NK-92 (cell line): ENCODE results near the gene RPN1.
A peak's percentile ranks its signal among the peaks of the same experiment; 100 is the strongest.
"Not testable (repeated sequence)": the region's sequence is repeated elsewhere in the genome, so short reads cannot be mapped to it uniquely, and the experiment has no call there.

Experiments
- DNase-seq: peaks from one replicate; lab custom pipeline; 2025; ENCODE audit not compliant: unreplicated experiment; lab: John Stamatoyannopoulos, UW

RPN1 gene

DNA sequence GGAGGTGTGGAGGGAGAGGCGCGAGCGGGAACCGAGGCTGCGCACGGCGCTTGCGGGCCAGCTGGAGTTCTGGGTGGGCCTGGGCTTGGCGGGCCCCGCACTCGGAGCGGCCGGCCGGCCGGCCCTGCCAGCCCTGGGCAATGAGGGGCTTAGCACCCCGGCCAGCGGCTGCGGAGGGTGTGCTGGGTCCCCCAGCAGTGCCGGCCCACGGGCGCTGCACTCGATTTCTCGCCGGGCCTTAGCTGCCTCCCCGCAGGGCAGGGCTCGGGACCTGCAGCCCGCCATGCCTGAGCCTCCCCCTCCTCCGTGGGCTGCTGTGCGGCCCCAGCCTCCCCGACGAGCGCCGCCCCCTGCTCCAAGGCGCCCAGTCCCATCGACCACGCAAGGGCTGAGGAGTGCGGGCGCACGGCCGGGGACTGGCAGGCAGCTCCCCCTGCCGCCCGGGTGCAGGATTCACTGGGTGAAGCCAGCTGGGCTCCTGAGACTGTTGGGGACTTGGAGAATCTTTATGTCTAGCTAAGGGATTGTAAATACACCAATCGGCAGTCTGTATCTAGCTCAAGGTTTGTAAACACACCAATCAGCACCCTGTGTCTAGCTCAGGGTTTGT is 2.9 kb upstream of the RPN1 start:
- DNase-seq = not testable (repeated sequence)

DNA sequence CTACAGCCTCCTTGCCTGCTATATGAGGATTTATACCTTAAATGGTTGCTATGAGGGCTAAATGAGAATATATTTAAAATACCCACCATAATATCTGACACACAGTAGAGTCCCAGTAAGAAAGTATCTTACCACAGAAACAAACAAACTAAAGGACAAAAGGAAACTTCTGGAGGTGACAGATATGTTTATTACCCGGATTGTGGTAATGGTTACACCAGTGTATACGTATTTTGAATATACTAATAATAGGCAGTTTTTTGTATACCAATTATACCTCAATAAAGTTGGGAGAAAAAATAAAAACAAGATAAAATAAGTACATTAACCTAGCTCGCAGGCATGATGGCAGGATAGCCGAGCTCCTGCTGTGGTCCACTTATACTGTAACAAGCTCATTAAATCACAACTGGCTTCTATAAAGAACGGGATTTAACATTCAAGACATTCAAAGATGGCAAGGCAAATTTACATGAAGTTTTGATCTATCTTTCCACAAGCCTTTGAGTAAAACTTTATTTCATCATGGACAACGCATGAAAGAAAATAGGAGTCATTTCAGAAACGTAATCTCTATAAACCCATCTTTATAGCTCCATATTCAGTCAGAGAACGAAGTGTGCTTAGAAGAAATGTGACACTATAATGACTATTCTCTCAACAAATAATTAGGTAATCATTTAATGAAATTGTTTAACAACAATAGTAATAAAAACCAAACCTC is 1.5 kb downstream of the RPN1 start:
- DNase-seq = no peak

DNA sequence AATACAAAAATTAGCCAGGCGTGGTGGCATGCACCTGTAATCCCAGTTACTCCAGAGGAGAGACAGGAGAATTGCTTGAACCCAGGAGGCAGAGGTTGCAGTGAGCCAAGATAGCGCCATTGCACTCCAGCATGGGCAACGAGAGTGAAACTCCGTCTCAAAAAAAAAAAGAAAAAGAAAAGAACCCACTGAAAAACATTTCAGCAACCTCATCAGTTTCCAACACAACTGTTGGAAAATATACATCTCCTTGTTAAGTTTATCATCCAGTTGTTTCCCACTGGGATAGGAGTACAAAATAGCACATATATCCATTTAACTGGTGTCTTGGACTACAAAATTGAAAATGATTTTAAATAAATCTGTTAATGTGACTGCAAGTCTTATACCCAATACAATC is 2.2 kb downstream of the RPN1 start:
- DNase-seq = no peak

DNA sequence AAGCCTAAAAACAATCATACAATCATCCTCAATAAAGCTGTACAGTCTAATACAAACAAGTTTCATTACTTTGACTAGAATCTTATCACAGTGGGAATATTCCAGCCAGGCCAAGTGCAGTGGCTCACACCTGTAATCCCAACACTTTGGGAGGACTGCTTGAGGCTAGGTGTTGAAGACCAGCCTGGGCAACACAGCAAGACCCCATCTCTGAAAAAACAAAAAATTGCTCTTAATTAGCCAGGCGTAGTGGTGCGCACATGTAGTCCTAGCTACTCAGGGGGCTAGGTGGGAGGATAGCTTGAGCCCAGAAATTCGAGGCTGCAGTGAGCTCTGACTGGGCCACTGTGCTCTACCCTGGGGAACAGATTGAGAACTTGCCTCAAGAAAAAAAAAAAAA is 3.3 kb downstream of the RPN1 start:
- DNase-seq = no peak

DNA sequence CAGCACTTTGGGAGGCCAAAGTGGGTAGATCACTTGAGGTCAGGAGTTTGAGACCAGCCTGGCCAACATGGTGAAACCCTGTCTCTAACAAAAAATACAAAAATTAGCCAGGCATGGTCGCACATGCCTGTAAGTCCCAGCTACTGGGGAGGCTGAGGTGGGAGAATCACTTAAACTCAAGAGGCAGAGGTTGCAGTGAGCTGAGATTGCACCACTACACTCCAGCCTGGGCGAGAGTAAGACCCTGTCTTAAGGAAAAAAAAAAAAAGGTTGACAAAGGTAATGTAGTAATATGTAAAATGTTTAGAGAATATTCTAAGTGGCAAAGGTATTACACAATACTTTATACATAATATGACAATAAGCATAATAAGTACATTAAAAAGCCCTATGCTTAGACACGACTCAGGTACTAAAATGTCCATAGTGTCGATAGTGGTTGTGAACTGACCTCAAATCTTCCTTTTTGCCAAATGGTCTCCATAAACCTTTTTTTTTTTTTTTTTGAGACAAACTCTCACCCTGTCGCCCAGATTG is 16.5 kb downstream of the RPN1 start:
- DNase-seq = no peak

- no peak for DNase-seq
These were observed 18.3 kb downstream of the RPN1 start for GRCh38 chr3:128632301-128632700.

GRCh38 chr3:128629936-128630335 is 20.7 kb downstream of the RPN1 start:
- DNase-seq = no peak

- no peak for DNase-seq
These were observed 25.1 kb downstream of the RPN1 start for GRCh38 chr3:128625409-128625945.

DNA sequence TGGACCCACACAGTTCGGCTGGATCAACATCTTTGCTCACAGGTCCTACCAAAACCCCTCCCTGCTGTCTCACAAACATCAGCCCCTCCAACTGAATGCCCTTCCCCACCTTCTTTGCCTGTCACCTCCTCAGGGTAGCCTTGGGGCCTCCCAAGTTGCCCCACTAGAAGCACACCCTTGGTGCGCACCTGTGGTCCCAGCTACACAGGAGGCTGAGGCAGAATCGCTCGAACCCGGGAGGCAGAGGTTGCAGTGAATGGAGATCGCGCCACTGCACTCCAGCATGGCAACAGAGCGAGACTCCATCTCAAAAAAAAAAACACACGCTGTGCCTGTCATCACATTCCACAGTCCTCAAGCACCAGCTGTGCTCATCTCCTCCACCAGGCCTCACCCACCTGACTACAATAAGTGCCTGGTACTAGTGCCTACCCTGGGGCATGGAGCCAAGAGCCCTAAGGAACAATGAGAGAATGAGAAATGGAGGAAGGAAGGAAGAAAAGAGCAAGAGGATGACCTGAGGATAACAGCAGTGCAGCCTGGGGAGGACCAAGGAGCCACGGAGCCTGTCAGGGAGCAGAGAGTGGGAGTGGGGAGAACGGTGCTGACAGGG is 26.0 kb downstream of the RPN1 start:
- no peak for DNase-seq

DNA sequence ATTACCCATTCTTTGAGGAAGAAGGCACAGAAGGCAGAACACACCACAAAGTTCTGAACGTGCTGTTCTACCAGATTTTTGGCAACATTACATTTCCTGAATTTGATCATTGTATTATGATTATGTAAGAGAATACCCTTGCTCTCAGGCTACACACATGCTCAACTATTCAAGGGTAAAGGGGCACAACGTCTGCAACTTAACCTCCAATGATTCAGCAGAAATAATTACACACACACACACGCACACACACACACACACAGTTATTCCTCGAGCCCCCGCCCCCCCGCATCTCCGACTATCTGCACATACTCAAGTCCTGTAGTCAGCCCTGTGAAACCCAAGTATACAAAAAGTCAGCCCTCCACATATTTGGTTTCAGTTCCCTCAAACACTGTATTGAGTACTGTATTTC is 26.8 kb downstream of the RPN1 start:
- no peak for DNase-seq

DNA sequence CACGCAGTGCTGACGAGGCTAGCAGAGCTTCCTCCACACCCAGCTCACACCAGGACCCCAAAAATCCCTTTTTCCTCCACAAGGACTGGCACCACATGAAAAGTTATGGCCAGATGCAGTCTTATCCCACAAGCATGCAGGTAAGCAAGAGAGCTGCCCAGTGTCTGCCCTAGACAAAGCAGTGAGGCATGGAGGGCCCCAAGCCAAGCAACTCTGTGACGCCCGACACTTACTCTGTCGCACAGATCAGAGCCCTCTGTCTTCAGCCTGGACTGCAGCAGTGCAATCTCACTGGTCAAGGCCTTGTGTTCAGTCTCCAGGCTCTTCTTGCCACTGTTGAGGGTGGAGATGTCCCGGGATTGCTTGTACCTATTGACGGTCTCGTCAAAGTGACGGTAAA is 28.7 kb downstream of the RPN1 start:
- no peak for DNase-seq

- DNase-seq = no peak
These were observed 29.4 kb downstream of the RPN1 start for GRCh38 chr3:128621234-128621633.

- no peak for DNase-seq
These were observed 30.3 kb downstream of the RPN1 start for GRCh38 chr3:128620268-128620691.

DNA sequence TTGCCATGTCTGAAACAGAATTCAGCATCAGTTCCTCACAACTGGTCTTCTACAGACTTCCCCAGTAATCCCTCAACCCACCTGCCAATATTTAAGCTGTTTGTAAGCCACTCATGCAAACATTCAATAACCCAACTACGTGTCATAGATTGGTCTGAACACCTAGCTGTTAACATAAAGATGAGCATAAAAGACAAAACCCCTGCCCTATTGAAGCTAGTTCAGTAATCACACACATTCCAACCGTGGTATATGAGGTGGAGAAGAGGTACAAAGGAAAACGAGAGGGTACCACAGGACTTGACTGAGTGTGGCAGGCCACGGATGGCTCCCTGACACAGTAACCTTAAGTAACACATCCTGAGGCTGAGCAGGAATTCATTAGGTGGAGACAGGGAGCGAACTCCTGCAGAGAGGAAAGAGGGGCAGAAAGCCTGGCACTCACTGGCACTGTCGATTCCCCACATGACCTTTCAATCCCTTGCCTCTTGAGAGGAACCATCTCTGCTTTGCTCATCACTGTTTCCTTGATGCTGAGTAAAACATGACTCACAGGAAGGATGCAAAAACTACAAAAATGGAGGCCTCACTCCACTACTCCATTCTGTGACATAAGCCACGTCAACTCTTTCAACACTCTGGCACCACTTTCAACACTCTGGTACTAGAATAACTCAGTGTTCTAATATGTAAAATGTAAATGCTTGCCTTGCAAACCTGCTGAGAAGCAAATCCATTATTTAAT is 31.3 kb downstream of the RPN1 start:
- no peak for DNase-seq

DNA sequence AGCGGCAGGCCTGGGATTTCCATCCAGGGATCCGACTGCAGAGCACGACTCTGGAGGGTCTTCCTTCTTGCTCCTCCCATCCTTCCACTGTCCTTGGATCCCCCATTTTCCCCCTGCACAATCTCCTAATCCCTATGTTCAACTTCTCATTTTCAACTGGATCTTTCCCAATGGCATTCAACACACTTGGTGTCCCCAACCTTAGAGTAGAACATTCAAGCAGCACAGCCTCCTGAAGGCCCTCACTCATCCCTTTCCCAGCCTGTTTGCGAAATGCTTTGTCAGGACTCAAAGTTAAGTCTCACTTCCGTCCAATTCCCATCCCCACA is 32.3 kb downstream of the RPN1 start:
- DNase-seq = no peak

GRCh38 chr3:128617557-128618397 is 32.8 kb downstream of the RPN1 start:
- DNase-seq = peak; percentile 94

DNA sequence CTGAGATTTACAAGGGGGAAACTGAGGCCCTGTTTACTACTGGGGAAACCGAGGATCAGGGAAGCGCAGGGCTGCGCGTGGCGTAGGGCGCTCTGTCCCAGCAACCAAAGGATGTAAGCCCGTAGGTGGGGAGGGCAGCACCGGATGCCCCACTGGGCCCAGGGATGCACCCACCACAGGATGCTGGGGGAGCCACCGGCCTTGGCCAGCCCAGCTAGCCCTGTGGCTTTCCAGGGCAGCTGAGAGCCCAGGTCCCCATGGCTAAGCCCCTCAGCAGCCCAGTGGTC is 33.4 kb downstream of the RPN1 start:
- no peak for DNase-seq

DNA sequence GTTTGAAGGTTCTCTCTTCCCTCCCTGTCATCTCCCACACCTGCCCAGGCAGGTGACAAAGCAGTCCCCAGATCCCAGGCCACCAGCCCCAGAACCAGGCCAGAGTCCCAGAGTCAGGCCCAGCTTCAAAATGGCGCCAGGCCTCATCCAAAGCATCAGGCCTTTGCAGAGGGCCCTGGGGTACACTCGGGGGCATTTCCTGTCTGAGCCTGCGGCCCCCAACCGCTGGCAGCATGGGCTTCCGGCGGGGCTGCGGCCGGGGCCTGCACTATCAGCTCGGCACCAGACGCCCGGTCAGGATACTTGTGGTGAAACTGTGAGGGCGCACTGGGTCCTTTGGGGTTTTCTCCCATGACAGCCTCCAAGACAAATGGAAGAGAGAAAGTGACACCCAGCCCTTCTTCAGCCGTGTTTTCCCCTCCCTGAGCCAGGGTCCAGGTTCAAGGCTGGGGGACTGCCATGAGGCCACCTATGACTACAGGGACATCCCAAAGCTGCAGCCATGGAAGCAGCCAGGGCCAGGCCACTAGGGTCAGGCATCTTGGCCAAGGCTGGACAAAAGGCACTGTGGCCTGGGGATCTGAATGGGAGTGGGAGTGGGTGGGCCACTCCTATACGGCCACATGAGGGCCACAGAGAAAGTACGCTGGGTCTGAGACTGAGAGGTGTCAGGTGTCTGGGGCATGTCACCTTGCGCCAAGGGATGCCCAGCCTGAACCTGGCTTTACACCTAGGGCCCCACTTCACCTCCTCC is 33.9 kb downstream of the RPN1 start:
- DNase-seq = no peak

DNA sequence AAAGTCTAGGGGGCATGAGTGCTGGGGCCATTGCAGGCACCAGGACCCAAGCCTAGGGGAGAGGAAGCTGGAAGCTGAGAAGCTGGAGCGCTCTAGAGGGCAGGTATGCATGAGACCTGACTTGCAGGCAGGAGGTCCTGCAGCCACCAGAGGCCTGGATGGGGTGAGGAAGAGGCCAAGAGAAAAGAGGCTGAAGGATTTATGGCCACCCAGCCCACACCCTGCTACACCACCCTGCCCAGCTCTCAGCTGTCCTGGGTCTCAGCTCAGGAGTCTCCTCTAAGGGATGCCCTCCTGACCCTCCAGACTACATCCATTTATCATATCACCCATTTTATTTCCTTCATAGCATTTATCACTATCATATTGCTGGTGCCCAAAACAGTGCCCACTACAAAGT is 36.5 kb downstream of the RPN1 start:
- no peak for DNase-seq
